ENCODE measurements around the gene CPT2. TPM values are rescaled to one million over a fixed set of nuclear protein-coding genes. Genes with fewer than 3 reads are reported as not detected.

CPT2 gene
- total and polyA plus RNA-seq, 9 of the 15 experiments (the other 6 are each of a cell fraction or from before 2014, with no cell fraction given): 7.6 to 25.1 (median 16.8) TPM

DNA sequence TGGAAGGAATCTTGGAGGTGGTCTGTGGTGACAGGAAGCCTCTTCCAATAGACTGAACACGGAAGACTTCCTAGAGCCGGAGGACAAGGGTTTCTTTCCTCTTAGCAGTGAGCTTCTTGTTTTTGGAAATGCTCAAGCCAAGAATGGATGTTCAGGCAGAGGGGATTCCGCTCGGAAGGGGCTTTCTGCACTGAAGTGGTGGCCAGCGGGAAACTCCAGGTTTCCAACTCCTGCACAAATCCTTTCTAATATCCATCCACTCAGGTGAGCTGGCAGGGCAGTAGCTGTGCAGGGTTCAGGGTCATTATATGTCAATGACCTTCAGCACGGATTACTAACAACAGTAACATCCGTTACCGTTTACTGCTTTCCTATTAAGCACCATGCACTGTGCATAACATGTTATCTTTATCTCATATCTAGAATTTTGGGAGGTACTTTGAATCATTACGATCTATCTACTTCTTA is 573 bp upstream of the CPT2 start (continued):
- TF ChIP-seq, protein P1, sequence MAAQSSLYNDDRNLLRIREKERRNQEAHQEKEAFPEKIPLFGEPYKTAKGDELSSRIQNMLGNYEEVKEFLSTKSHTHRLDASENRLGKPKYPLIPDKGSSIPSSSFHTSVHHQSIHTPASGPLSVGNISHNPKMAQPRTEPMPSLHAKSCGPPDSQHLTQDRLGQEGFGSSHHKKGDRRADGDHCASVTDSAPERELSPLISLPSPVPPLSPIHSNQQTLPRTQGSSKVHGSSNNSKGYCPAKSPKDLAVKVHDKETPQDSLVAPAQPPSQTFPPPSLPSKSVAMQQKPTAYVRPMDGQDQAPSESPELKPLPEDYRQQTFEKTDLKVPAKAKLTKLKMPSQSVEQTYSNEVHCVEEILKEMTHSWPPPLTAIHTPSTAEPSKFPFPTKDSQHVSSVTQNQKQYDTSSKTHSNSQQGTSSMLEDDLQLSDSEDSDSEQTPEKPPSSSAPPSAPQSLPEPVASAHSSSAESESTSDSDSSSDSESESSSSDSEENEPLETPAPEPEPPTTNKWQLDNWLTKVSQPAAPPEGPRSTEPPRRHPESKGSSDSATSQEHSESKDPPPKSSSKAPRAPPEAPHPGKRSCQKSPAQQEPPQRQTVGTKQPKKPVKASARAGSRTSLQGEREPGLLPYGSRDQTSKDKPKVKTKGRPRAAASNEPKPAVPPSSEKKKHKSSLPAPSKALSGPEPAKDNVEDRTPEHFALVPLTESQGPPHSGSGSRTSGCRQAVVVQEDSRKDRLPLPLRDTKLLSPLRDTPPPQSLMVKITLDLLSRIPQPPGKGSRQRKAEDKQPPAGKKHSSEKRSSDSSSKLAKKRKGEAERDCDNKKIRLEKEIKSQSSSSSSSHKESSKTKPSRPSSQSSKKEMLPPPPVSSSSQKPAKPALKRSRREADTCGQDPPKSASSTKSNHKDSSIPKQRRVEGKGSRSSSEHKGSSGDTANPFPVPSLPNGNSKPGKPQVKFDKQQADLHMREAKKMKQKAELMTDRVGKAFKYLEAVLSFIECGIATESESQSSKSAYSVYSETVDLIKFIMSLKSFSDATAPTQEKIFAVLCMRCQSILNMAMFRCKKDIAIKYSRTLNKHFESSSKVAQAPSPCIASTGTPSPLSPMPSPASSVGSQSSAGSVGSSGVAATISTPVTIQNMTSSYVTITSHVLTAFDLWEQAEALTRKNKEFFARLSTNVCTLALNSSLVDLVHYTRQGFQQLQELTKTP (IDR thresholded peaks at IDR 0.05; ENCODE audit: low read depth in 1 of 2, partially characterized antibody in 2 of 2): peak in 1 of 2 experiments; percentile 45
- TF ChIP-seq HDGF (IDR thresholded peaks at IDR 0.05) (no peak), PURB (CRISPR knock-in tag; IDR thresholded peaks at IDR 0.05; ENCODE audit: low read depth) (no peak), ZFP30 (CRISPR knock-in tag; IDR thresholded peaks at IDR 0.05; ENCODE audit: borderline replicate concordance) (no peak), ZNF592 (IDR thresholded peaks at IDR 0.05) (peak; percentile 8; the same call in 1 of the 2 replicates), MCM7 (IDR thresholded peaks at IDR 0.05) (no peak), HIVEP1 (CRISPR knock-in tag; IDR thresholded peaks at IDR 0.05) (no peak), ARID1B (IDR thresholded peaks at IDR 0.05) (peak; percentile 49; the same call in 1 of the 2 replicates), HDAC8 (tag; IDR thresholded peaks at IDR 0.05) (no peak), SMARCC2 (IDR thresholded peaks at IDR 0.05; ENCODE audit: low read depth) (0 out of 2 replicates have a peak, but pooled peaks have one; percentile 17), NR2C1 (IDR thresholded peaks at IDR 0.05) (peak; percentile 30; the same call in 1 of the 2 replicates), NR2C1 (tag; IDR thresholded peaks at IDR 0.05) (0 out of 2 replicates have a peak, but pooled peaks have one; percentile 40), GATAD2A (IDR thresholded peaks at IDR 0.05) (no peak)
- TF ChIP-seq, protein P2, sequence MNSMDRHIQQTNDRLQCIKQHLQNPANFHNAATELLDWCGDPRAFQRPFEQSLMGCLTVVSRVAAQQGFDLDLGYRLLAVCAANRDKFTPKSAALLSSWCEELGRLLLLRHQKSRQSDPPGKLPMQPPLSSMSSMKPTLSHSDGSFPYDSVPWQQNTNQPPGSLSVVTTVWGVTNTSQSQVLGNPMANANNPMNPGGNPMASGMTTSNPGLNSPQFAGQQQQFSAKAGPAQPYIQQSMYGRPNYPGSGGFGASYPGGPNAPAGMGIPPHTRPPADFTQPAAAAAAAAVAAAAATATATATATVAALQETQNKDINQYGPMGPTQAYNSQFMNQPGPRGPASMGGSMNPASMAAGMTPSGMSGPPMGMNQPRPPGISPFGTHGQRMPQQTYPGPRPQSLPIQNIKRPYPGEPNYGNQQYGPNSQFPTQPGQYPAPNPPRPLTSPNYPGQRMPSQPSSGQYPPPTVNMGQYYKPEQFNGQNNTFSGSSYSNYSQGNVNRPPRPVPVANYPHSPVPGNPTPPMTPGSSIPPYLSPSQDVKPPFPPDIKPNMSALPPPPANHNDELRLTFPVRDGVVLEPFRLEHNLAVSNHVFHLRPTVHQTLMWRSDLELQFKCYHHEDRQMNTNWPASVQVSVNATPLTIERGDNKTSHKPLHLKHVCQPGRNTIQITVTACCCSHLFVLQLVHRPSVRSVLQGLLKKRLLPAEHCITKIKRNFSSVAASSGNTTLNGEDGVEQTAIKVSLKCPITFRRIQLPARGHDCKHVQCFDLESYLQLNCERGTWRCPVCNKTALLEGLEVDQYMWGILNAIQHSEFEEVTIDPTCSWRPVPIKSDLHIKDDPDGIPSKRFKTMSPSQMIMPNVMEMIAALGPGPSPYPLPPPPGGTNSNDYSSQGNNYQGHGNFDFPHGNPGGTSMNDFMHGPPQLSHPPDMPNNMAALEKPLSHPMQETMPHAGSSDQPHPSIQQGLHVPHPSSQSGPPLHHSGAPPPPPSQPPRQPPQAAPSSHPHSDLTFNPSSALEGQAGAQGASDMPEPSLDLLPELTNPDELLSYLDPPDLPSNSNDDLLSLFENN (IDR thresholded peaks at IDR 0.05; ENCODE audit: low read depth in 2 of 2, low read length in 2 of 2): no peak
- TF ChIP-seq, protein P3, sequence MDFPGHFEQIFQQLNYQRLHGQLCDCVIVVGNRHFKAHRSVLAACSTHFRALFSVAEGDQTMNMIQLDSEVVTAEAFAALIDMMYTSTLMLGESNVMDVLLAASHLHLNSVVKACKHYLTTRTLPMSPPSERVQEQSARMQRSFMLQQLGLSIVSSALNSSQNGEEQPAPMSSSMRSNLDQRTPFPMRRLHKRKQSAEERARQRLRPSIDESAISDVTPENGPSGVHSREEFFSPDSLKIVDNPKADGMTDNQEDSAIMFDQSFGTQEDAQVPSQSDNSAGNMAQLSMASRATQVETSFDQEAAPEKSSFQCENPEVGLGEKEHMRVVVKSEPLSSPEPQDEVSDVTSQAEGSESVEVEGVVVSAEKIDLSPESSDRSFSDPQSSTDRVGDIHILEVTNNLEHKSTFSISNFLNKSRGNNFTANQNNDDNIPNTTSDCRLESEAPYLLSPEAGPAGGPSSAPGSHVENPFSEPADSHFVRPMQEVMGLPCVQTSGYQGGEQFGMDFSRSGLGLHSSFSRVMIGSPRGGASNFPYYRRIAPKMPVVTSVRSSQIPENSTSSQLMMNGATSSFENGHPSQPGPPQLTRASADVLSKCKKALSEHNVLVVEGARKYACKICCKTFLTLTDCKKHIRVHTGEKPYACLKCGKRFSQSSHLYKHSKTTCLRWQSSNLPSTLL (IDR thresholded peaks at IDR 0.05): no peak
